Hematopoietic multipotent progenitor cell treated with erythropoietin and hydrocortisone succinate and interleukin-3 and kit ligand, for 8 days (in vitro differentiated cells): ENCODE data around the gene SLC22A14.
A peak's percentile ranks its signal among the peaks of the same experiment; 100 is the strongest.
"Not testable (repeated sequence)": the region's sequence is repeated elsewhere in the genome, so short reads cannot be mapped to it uniquely, and the experiment has no call there.

Experiments used
- DNase-seq: peaks from one replicate; pipeline ENCODE4 v3.0.0-alpha.2; 2015

Gene SLC22A14

GRCh38 chr3:38314112-38314763 is 32.1 kb downstream of the SLC22A14 start:
- no peak for DNase-seq

GRCh38 chr3:38314764-38315487 is 32.8 kb downstream of the SLC22A14 start:
- DNase-seq = no peak

- DNase-seq = no peak
Measured at GRCh38 chr3:38315488-38316230, 33.6 kb downstream of the SLC22A14 start.

- no peak for DNase-seq
Measured at GRCh38 chr3:38316356-38317191, 34.5 kb downstream of the SLC22A14 start.

- no peak for DNase-seq
Measured at GRCh38 chr3:38317192-38317759, 35.2 kb downstream of the SLC22A14 start.

GRCh38 chr3:38318766-38319671 is 36.9 kb downstream of the SLC22A14 start:
- no peak for DNase-seq

GRCh38 chr3:38320638-38321037 is 38.5 kb downstream of the SLC22A14 start:
- DNase-seq = not testable (repeated sequence)

- no peak for DNase-seq
Measured at GRCh38 chr3:38323060-38323459, 41.0 kb downstream of the SLC22A14 start.

- no peak for DNase-seq
Measured at GRCh38 chr3:38325256-38325655, 43.2 kb downstream of the SLC22A14 start.

- DNase-seq = no peak
Measured at GRCh38 chr3:38327335-38328009, 45.4 kb downstream of the SLC22A14 start.

- no peak for DNase-seq
Measured at GRCh38 chr3:38331257-38332022, 49.3 kb downstream of the SLC22A14 start.

- no peak for DNase-seq
Measured at GRCh38 chr3:38332201-38332600, 50.1 kb downstream of the SLC22A14 start.

GRCh38 chr3:38334142-38335055 is 52.3 kb downstream of the SLC22A14 start:
- DNase-seq = no peak

- DNase-seq = no peak
Measured at GRCh38 chr3:38335263-38335662, 53.2 kb downstream of the SLC22A14 start.

- DNase-seq = no peak
Measured at GRCh38 chr3:38337703-38338102, 55.6 kb downstream of the SLC22A14 start.

GRCh38 chr3:38343797-38344594 is 61.9 kb downstream of the SLC22A14 start:
- DNase-seq = peak; percentile 32

- DNase-seq = no peak
Measured at GRCh38 chr3:38345879-38346586, 63.9 kb downstream of the SLC22A14 start.
